HCT116 (cell line): ENCODE data around the gene MMP23B. TPM values are rescaled to one million over a fixed set of nuclear protein-coding genes. Genes with fewer than 3 reads are reported as not detected.

Experiments
- ATAC-seq: fragments of 200-7000 bp; cut with Tn5 transposase; 2 replicates; pipeline ENCODE4 v1.9.1; 2020; ENCODE audit warnings: mild to moderate bottlenecking, moderate library complexity
- BruUV-seq: library from RNA; stranded (reverse); fragments of 400-500 nt; replicated peaks from 2 replicates; lab custom pipeline; 2021; lab: Mats Ljungman, UMichigan
- CTCF ChIA-PET: fragments of 300-600 bp; sonication (Branson Sonifier 250); formaldehyde crosslinking; loops from one replicate; lab custom pipeline; 2021; ENCODE audit warnings: antibody characterized with exemption; lab: Charles Lee
- POLR2A ChIA-PET: fragments of 300-600, 350-600 bp; sonication (Branson Sonifier 250); formaldehyde crosslinking; loops from one replicate; lab custom pipeline; 2021; ENCODE audit warnings: antibody characterized with exemption; lab: Charles Lee
- RAD21 ChIA-PET, 2 experiments: fragments of 300-600 bp; sonication (Branson Sonifier 250); formaldehyde crosslinking; loops; one replicate each; lab custom pipeline; 2023; ENCODE audit warnings: low total read pairs in 2 of 2; ENCODE audit not compliant: uncharacterized antibody in 2 of 2, unreplicated experiment in 2 of 2, low non-redundant PET in 1 of 2; lab: Charles Lee
- DNase-seq: peaks from one replicate; pipeline ENCODE4 v3.0.0-alpha.2; 2010; ENCODE audit warnings: low read depth, low spot score
- H2AFZ ChIP-seq: fragments of 200-600 bp; shearing (Covaris generic), sonication (generic); 2 replicates; pipeline ENCODE4 v1.6.1; 2017; ENCODE audit warnings: low read depth, mixed run types, mixed read lengths, antibody characterized with exemption, low read length; ENCODE audit not compliant: poor library complexity, severe bottlenecking
- H3K27ac ChIP-seq: 2 replicates; pipeline ENCODE4 v1.5.1; 2012; ENCODE audit warnings: low read depth, low read length
- H3K27me3 ChIP-seq: fragments of 200-600 bp; sonication (generic); 2 replicates; pipeline ENCODE4 v1.6.1; 2016; ENCODE audit warnings: mixed run types, low read length, mixed read lengths; ENCODE audit not compliant: insufficient read depth
- H3K36me3 ChIP-seq, 2 experiments: fragments of 200-500 bp in 1 of 2; fragments of 200-600 bp in 1 of 2; sonication (Bioruptor generic) in 1 of 2; sonication (generic) in 1 of 2; 2 replicates each; pipeline versions ENCODE4 v1.5.1 to v1.6.1; 2014 to 2016; ENCODE audit warnings: low read length in 2 of 2, inconsistent platforms in 1 of 2, mixed read lengths in 1 of 2, mixed run types in 1 of 2; ENCODE audit not compliant: insufficient read depth in 2 of 2, control insufficient read depth in 1 of 2
- H3K4me1 ChIP-seq, 2 experiments: fragments of 200-600 bp in 1 of 2; sonication (generic) in 1 of 2; 2 replicates each; pipeline versions ENCODE4 v1.5.1 to v1.6.1; 2012 to 2017; ENCODE audit warnings: low read length in 2 of 2, inconsistent platforms in 1 of 2, mild to moderate bottlenecking in 1 of 2, mixed read lengths in 1 of 2, mixed run types in 1 of 2, moderate library complexity in 1 of 2; ENCODE audit not compliant: insufficient read depth in 2 of 2, control insufficient read depth in 1 of 2
- H3K4me2 ChIP-seq: fragments of 200-600 bp; sonication (generic); 2 replicates; pipeline ENCODE4 v1.6.1; 2017; ENCODE audit warnings: mixed run types, low read length, mixed read lengths
- H3K4me3 ChIP-seq, 2 experiments: fragments of 200-600 bp in 1 of 2; sonication (generic) in 1 of 2; replicated peaks in 1 of 2; 2 replicates each; pipeline ENCODE4 v1.5.1; 2011 to 2016; ENCODE audit warnings: low read length in 2 of 2, control low read depth in 1 of 2, low read depth in 1 of 2, mild to moderate bottlenecking in 1 of 2, mixed read lengths in 1 of 2, mixed run types in 1 of 2
- H3K79me2 ChIP-seq: fragments of 200-600 bp; sonication (generic); 2 replicates; pipeline ENCODE4 v1.6.1; 2017; ENCODE audit warnings: mild to moderate bottlenecking, mixed run types, low read length, moderate library complexity, mixed read lengths; ENCODE audit not compliant: insufficient read depth
- H3K9ac ChIP-seq: fragments of 200-600 bp; sonication (generic); 2 replicates; pipeline ENCODE4 v1.6.1; 2016; ENCODE audit warnings: low read length, mixed read lengths
- H3K9me2 ChIP-seq: fragments of 200-600 bp; sonication (generic), shearing (Covaris generic); 2 replicates; pipeline ENCODE4 v1.6.1; 2017; ENCODE audit warnings: mixed run types, mild to moderate bottlenecking, moderate library complexity; ENCODE audit not compliant: insufficient read depth
- H3K9me3 ChIP-seq, 2 experiments: fragments of 200-500 bp in 1 of 2; fragments of 200-600 bp in 1 of 2; sonication (Bioruptor generic) in 1 of 2; sonication (generic) in 1 of 2; 2 replicates each; pipeline ENCODE4 v1.6.1; 2014 to 2017; ENCODE audit warnings: low read length in 2 of 2, mixed read lengths in 2 of 2, inconsistent platforms in 1 of 2, low read depth in 1 of 2, mild to moderate bottlenecking in 1 of 2, mixed run types in 1 of 2, moderate library complexity in 1 of 2; ENCODE audit not compliant: control insufficient read depth in 1 of 2, insufficient read depth in 1 of 2
- H4K20me1 ChIP-seq: fragments of 200-600 bp; sonication (generic), shearing (Covaris generic); 2 replicates; pipeline ENCODE4 v1.6.1; 2017; ENCODE audit warnings: mixed run types, mild to moderate bottlenecking, moderate library complexity; ENCODE audit not compliant: insufficient read depth
- CBX3 ChIP-seq: IDR thresholded peaks from 2 replicates; pipeline ENCODE4 v1.6.1; 2012; ENCODE audit warnings: low read depth
- CEBPB ChIP-seq: IDR thresholded peaks from 2 replicates; pipeline ENCODE4 v1.6.1; 2012; ENCODE audit warnings: low read depth
- FOSL1 ChIP-seq: IDR thresholded peaks from 2 replicates; pipeline ENCODE4 v1.6.1; 2012; ENCODE audit warnings: low read depth
- POLR2A ChIP-seq: IDR thresholded peaks from 2 replicates; pipeline ENCODE4 v1.7.0; 2011; ENCODE audit warnings: borderline replicate concordance; ENCODE audit not compliant: insufficient read depth, insufficient read length; ENCODE audit errors: extremely low read depth
- RAD21 ChIP-seq: IDR thresholded peaks from 2 replicates; pipeline ENCODE4 v1.6.1; 2012; ENCODE audit warnings: low read depth, mild to moderate bottlenecking
- SP1 ChIP-seq: IDR thresholded peaks from 2 replicates; pipeline ENCODE4 v1.6.1; 2012; ENCODE audit warnings: low read depth
- SRF ChIP-seq: IDR thresholded peaks from 2 replicates; pipeline ENCODE4 v1.6.1; 2012; ENCODE audit warnings: low read depth
- TCF7L2 ChIP-seq: IDR thresholded peaks from 2 replicates; pipeline ENCODE4 v1.7.0; 2011; ENCODE audit warnings: borderline replicate concordance, inconsistent platforms; ENCODE audit not compliant: insufficient read depth, insufficient read length; ENCODE audit errors: extremely low read depth
- YY1 ChIP-seq: IDR thresholded peaks from 2 replicates; pipeline ENCODE4 v1.6.1; 2011; ENCODE audit warnings: low read length, low read depth, moderate library complexity, mild to moderate bottlenecking; ENCODE audit not compliant: insufficient replicate concordance; ENCODE audit errors: extremely low read depth
- intact Hi-C: fragments of 100-400 bp; cut with micrococcal nuclease; formaldehyde crosslinking; loops from 2 replicates; pipeline ENCODE4 v1.10.0; 2022
- total RNA-seq: library from RNA; stranded (reverse); gene quantifications from one replicate; pipeline ENCODE4 v1.2.1, GENCODE V29; 2021; ENCODE audit not compliant: unreplicated experiment
- TF ChIP-seq, protein P1 (sequence below), 3 experiments: fragments of 200-600 bp in 1 of 3; sonication (generic) in 1 of 3; IDR thresholded peaks in 2 of 3; conservative IDR thresholded peaks in 1 of 3; 2 replicates each; pipeline ENCODE4 v1.5.1; 2012 to 2017; ENCODE audit warnings: low read depth in 2 of 3, low read length in 2 of 3, antibody characterized with exemption in 1 of 3, borderline replicate concordance in 1 of 3, control low read depth in 1 of 3, mild to moderate bottlenecking in 1 of 3, mixed read lengths in 1 of 3, mixed run types in 1 of 3, moderate library complexity in 1 of 3; ENCODE audit not compliant: insufficient read depth in 1 of 3
- TF ChIP-seq, protein P2 (sequence below): IDR thresholded peaks from 2 replicates; pipeline ENCODE4 v1.6.1; 2011; ENCODE audit warnings: mild to moderate bottlenecking, low read length, moderate library complexity; ENCODE audit not compliant: insufficient replicate concordance; ENCODE audit errors: extremely low read depth

Gene MMP23B
- total RNA-seq, 1 experiment from 2014 or later, result 8.7 TPM

DNA sequence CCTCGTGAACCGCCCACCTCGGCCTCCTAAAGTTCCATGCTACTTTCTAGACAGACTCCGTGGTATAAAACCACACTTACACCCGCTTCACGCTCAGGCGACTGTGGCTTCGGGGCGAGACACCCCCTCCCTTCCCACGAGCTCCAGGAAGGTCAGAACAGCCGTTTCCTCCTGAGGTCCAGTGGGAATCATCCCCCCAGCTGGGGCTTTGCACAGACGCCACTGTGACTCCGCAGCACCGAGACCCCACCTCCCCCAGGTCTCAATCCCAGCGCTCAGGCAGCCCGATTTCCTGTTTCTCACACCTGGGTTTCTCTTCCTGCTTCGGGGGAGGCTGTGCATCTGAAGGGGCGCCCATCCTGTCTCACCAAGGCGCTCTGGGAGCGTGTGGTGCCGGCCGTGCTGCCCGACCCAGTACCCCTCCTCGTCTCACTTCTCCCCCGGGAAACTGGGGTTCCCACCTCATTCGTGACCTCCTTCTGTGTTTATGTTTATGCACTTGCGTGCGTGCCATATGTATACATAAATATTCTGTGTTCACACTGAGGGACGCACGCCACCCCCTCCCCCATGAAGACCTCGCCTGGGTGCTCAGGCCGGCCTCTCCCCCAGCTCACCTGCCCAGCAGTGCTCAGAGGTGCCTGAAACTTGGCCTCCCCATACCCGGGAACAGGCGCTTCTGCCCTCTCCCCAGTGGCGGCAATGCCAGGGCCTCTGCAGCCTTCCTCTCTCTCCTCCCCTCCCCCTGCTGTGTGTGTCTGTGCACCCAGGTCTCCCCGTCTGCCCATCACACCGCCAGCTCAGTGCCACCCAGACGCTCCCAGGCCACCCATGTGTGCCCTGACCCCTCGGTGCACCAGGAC is 46.0 kb downstream of the MMP23B start:
- peaks cover 0 to 7% of the 10 kb centered on the region in 2 experiments; a peak in 1 of 4 replicates for H3K4me1 ChIP-seq
- CTCF ChIA-PET, result no interaction called here
- no peaks in the 10 kb centered on the region for H3K27me3 ChIP-seq
- no peak overlapping the region for H3K9ac ChIP-seq
- H3K9me3 ChIP-seq, result no peaks in the 10 kb centered on the region
- no peaks in the 10 kb centered on the region for H3K79me2 ChIP-seq
- no peak overlapping the region for H3K4me2 ChIP-seq
- no peaks in the 10 kb centered on the region for H3K36me3 ChIP-seq
- intact Hi-C loops, result no loop called here
- H3K9me2 ChIP-seq, result no peaks in the 10 kb centered on the region
- no peak overlapping the region for H2AFZ ChIP-seq
- RAD21 ChIA-PET, result no interaction called here
- H4K20me1 ChIP-seq, result no peaks in the 10 kb centered on the region
- POLR2A ChIA-PET, result no interaction called here
- no peak for TF ChIP-seq POLR2A
- no peak for TF ChIP-seq CEBPB
- no peak for TF ChIP-seq YY1
- no peak for TF ChIP-seq SP1
- TF ChIP-seq CBX3, result no peak
- TF ChIP-seq RAD21, result no peak
- no peak for TF ChIP-seq TCF7L2
- TF ChIP-seq, protein P1, sequence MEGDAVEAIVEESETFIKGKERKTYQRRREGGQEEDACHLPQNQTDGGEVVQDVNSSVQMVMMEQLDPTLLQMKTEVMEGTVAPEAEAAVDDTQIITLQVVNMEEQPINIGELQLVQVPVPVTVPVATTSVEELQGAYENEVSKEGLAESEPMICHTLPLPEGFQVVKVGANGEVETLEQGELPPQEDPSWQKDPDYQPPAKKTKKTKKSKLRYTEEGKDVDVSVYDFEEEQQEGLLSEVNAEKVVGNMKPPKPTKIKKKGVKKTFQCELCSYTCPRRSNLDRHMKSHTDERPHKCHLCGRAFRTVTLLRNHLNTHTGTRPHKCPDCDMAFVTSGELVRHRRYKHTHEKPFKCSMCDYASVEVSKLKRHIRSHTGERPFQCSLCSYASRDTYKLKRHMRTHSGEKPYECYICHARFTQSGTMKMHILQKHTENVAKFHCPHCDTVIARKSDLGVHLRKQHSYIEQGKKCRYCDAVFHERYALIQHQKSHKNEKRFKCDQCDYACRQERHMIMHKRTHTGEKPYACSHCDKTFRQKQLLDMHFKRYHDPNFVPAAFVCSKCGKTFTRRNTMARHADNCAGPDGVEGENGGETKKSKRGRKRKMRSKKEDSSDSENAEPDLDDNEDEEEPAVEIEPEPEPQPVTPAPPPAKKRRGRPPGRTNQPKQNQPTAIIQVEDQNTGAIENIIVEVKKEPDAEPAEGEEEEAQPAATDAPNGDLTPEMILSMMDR (IDR thresholded peaks at IDR 0.05 in 2 of 3, conservative IDR thresholded peaks at IDR 0.05 in 1 of 3; ENCODE audit: borderline replicate concordance in 1 of 3, insufficient read depth in 1 of 3, low read depth in 2 of 3, low read length in 2 of 3), result no peak
- no peak for TF ChIP-seq SRF
- no peak for TF ChIP-seq FOSL1
- TF ChIP-seq, protein P2, sequence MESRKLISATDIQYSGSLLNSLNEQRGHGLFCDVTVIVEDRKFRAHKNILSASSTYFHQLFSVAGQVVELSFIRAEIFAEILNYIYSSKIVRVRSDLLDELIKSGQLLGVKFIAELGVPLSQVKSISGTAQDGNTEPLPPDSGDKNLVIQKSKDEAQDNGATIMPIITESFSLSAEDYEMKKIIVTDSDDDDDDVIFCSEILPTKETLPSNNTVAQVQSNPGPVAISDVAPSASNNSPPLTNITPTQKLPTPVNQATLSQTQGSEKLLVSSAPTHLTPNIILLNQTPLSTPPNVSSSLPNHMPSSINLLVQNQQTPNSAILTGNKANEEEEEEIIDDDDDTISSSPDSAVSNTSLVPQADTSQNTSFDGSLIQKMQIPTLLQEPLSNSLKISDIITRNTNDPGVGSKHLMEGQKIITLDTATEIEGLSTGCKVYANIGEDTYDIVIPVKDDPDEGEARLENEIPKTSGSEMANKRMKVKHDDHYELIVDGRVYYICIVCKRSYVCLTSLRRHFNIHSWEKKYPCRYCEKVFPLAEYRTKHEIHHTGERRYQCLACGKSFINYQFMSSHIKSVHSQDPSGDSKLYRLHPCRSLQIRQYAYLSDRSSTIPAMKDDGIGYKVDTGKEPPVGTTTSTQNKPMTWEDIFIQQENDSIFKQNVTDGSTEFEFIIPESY, result no peak
- no TSS peak for BruUV-seq
- no peak overlapping the region for H3K4me3 ChIP-seq
- no peak for DNase-seq
- 0 out of 2 replicates have a peak overlapping the region, but pooled peaks have one; percentile 15 for H3K27ac ChIP-seq
- no peak for ATAC-seq
